Activated naive CD4-positive, alpha-beta T cell treated with anti-CD3 and anti-CD28 coated beads, Interleukin-2, amount 50 U/mL, for 16 hours (primary cell): Measurements from ENCODE around the gene FOXP2.
"Not testable (repeated sequence)": the region's sequence is repeated elsewhere in the genome, so short reads cannot be mapped to it uniquely, and the experiment has no call there.

ENCODE experiments used
- DNase-seq: peaks from one replicate; pipeline ENCODE4 v3.0.0-alpha.2; 2020

Gene FOXP2

DNA sequence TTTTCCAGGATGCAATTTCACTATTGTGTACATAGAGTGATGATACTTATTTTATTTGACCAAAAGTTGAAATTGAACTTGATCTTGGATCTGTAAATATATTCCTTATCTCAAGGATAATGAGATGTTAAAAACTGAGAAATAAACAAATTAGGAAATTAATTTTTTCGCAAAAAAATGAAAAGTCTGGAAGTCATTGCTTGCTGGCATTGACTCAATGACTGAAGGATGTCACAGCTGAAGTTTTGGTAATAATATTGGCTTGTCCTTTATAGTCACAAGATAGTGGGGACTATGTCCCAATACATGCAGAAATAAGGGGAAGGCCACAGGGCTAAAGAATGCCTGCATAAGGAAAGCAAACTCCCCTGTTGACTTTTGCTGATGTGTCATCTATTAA lies 92.8 kb downstream of the FOXP2 start:
- DNase-seq = no peak

DNA sequence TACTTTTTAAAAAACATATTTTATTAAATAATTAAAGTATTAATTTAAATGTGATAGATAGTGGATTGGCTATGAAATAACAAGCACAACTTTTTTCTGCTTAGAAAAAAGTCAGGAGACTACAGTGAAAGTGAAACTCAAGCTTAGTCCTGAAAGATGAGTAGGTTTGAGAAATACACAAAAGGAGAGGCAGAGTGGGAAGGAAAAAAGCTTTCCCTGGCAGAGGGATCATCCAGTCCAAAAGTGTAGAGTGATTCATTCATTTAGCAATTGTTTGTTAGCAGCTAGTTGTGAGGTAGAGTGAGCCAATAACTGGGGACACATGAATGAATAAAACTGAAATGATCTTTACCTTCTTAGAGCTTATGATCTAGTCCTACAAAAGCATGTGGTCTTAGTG lies 93.5 kb downstream of the FOXP2 start:
- no peak for DNase-seq

DNA sequence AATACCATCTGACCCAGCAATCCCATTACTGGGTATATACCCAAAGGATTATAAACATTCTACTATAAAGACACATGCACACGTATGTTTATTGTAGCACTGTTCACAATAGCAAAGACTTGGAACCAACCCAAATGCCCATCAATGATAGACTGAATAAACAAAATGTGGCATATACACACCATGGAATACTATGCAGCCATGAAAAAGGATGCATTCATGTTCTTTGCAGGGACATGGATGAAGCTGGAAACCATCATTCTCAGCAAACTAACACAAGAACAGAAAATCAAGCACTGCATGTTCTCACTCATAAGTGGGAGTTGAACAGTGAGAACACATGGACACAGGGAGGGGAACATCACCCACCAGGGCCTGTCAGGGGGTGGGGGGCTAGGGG lies 96.2 kb downstream of the FOXP2 start:
- DNase-seq = not testable (repeated sequence)

DNA sequence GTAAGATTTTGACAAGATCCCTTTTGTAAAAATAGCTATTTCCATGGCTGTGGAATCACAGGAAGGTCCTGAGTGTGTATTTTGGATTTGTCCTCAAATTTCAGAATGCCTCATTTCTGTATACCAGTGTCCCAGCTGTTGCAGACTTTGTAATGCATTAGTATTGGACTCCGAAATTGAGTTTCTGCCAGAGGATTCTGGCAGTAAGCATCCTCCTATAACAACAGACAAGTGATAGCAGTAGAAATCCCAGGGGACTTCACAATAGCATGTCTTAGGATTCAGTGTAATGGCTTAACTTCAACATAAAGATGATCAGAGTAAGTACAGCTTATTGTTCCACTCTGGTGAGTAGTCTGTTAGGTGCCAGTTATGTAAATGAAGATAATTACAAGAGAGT lies 104.6 kb downstream of the FOXP2 start:
- DNase-seq = no peak

DNA sequence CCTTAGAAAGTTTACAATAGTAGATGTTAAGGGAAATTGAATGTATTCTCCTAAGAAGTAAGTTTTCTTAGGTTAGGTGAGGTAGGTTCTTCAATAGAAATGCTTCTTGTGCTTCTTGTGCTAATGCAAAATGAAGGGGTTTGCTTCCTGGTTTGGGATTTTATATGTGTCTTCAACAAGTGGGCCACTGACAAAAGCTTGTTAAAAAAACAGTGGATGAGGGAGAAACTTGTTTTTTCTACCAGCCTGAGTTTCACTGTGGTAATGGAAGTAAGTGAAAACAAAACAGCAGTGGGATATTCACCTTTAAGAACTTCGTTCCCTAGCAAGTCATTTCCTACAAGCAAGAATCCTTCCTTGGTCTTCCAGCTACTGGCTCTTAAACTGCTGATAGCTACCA lies 107.5 kb downstream of the FOXP2 start:
- DNase-seq = no peak

DNA sequence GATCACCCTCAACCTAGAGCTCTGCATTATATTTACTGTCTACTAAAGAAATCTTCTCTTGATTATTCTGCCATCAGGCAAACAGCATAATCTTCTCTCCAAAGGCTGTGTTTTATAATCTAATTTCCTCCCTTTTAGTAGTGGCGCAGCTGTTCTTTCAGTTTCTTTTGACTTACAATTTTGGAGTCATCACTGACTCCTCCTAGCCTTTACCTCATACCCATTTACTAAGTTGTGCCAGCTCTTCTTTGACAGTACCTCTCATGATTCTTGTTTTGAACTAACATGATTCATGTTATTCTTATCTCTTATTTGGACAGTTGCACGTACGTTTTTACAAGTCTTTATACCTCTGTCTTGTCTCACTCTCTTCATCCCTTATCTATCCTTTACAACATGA lies 113.0 kb downstream of the FOXP2 start:
- DNase-seq = no peak

DNA sequence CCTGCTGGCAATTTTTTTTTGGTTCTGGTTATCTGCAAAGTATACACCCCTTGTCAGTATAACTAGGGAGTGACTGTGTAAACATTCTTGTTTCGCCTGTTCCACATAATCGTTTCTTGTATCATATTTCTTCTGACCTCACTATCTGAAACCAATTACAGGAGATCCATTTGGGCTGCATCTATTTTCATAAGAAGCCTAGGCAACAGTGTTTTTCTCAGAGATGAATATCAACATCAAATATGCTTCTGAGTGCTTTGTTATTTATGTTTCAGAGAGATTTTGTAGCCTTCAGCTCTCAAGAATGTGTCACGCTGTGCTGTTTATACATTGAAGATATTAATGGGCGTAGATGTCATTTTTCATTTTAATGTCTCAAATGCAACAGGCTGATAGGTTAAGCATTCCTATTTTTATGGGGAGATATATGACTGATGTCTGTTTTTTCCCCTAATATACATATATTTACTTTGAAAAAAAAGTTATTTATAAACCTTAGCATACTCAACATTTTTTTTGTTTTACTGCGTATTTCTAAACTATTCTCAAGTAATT lies 115.5 kb downstream of the FOXP2 start:
- no peak for DNase-seq

DNA sequence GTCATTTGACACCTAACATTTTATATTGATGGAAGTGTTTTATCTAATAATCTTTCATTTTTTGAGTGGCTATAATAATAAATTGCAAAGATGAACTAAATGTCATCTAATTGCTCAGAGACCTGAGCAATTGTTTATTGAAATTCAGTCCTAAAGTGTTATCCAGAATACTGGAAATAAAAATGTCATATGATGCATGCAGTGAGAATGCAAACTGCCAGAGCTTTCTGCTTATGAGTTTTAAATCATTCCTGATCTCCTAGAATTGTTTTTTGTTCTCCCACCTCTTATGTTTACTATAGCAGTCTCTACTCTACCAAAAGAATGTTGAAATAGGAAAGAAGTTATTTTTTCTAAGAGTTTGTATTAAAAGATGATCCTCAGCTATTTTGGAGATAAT lies 116.7 kb downstream of the FOXP2 start:
- no peak for DNase-seq

DNA sequence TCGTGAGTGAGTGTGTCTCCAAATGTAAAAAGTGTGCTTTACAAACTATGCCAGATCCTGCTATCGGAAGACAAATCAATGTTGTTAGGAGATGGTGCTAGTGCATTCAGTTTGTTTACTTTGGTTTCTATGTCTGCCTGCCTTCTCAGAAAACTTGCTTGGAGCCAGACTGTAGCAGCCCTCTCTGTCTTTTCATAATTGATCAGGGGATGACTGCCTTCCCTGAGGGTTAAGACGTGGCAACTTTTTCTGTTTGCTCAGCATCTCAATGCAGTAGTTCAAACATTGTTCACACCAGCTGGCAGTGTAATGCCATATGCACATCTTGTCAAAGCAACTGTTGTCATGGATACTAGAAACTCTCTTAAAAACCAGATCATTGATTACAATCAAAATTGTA lies 118.5 kb downstream of the FOXP2 start:
- DNase-seq = no peak

DNA sequence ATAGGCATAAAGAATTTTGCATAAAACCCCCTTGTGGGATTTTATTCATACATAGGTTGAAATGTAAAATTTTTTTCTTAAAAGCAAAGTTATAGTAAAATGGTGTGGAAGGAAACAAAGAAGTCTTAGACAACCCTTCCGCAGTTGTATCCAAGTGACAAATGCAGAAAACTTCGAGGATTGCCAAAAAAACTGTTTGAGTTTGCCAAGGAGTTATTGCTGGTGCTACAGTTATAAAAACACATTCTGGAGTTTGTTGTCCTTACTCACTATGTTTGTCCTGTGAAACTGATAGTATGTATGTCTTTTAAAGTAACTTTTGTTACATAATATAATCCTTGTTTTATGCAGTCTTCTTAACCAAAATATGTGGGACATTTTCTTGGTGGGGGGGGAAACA lies 120.3 kb downstream of the FOXP2 start:
- DNase-seq = no peak

DNA sequence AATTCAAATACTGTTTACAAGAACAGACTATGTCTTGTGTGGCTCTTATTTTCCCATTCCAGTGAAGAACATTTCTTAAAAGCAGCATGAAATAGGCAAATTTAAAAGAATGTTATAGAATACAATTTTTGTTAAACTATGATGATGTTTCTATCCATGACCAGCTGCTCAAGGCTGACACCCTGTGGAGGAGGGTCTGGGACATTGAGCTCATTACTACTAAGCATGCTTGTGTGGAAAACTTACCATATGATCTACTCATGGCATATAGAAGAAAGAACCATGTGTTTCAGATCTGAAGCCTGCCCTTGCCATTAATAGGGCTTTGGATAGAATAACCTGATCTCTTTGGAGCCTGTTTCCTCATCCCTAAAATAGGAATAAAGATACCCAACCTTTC lies 125.0 kb downstream of the FOXP2 start:
- DNase-seq = no peak

DNA sequence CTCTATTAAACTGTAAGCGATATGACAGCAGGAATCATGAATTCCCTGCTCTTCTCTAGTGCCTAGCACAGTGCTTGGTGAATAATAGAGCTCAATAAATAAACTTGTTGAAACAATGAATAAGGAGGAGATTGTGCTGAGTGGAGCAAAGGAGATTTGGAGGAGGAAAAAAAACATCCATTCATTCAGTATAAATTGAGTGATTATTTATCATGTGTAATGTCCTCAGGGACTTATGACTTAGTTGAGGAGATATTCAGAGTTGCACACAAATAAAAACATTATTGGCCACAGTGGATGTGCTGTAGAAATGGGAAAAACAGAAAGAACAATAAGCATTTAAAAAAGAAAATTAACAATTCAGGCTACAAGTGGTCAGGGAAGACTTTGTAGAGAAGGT lies 125.7 kb downstream of the FOXP2 start:
- DNase-seq = no peak

DNA sequence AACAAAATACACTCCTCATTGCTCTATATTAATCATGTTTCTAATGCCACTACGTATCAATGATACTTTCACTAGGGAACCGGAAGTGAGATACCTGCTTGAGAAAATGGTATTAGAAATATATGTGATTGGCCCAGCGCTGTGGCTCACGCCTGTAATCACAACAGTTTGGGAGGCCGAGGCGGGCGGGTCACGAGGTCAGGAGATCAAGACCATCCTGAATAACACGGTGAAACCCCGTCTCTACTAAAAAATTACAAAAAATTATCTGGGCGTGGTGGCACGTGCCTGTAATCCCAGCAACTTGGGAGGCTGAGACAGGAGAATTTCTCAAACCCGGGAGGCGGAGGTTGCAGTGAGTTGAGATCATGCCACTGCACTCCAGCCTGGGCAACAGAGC lies 132.7 kb downstream of the FOXP2 start:
- DNase-seq = not testable (repeated sequence)

DNA sequence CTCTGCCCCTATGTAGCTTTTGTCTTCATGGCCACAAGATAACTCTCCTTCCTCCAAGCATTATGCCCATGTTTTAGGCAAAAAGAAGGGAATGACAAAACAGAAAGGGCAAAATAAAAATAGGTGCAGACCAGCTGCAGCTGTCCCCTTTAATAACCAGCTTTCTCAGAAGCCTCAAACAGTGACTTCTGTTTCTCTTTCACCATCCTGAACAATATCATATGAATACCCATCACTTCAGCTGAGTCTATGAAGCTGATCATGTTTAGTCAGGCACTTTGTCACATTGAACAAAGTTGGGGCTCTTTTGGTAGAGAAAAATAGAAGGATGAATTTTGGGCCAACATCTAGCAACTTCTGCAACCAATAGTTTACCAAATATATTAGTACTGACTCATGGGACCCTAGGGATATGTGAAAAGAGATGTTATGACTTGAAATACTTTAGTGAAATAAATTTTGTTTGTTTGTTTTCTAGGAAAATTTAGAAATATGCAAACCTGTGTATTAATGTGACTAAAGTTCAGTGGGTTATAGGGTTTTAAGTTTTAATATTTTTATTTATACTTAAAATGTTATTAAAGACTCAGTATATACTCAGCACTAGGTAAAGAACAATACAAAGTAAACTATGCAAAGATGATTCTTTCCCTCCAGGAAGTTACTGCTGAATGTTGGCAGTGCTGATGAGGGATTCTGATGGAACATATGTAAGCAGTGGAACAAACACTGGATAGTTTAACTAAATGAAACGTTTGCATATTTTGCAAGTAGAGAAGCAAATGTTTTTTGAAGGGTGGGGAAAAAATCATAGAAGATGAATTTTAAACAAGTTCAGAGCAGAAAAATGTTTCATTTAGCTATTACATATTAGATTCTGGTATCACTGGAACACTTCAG lies 133.7 kb downstream of the FOXP2 start:
- DNase-seq = no peak

DNA sequence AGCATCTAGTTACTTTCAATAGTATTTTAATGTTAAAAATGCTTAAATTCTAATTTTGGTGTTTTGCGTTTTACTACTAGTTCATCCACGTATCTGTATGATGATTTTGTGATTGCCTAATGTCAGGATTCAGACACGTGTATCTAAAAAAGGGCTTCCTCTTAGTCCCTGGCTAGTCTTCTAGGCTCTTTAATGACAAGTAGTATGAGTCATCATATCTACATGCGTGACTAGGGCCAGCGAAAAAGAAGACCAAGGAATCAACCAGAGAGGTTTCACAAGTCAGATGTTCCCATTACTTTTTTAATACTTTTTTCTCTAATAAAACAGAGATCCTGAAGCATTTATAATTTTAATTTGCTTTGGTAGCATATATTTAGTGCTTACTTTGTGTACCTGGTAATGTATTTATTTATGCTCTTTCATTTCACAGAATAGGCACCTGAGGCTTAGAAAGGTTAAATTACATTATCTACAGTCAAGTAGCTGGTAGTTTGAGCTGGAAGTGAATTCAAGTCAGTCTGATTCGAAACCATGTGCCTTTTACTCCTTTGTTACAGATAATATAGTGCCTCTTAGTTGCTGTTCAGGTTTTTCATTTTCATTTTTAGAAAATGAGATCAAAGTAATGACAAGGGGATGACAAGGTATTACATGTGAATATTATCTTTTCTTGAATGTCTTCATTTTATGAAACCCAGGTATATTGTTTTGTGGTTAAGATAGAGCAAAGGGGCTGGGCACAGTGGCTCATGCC lies 140.3 kb downstream of the FOXP2 start:
- DNase-seq = no peak

DNA sequence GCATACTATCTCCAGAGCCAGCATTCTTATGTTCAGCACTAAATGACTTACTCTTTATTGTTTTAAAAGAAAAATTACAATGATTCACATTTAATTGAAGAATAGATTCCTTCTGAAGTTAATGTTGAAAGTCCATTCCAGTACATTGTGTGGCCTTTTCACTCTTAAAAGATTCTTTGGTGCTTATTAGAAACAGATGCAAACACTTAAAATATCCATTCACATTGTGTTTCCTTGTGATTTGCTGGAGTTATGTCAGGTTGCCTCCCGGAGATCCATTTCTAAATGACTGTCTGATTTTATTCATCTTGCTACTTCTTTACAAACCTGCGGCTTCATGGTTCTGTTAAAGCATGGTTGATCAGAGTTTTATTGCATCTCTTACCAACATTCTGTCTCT lies 152.8 kb downstream of the FOXP2 start:
- DNase-seq = no peak

DNA sequence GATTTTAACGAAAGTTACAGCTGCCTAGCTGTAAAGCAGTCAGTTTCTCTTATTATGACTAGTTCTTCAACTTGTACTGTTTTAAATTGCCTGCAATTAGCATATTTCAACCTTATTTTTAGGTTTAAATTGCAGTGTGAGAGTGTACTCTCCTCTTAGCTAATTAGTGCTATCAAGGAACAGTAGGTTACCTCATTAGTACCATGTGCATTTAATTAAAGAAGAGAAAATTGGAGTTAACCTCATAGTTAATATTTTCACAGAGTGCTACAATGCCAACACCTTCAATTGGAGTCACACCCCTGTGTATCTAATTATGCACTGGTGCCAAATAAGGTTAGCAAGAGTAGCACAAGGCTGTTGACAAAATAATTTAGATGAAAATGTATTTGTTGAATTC lies 154.6 kb downstream of the FOXP2 start:
- no peak for DNase-seq

DNA sequence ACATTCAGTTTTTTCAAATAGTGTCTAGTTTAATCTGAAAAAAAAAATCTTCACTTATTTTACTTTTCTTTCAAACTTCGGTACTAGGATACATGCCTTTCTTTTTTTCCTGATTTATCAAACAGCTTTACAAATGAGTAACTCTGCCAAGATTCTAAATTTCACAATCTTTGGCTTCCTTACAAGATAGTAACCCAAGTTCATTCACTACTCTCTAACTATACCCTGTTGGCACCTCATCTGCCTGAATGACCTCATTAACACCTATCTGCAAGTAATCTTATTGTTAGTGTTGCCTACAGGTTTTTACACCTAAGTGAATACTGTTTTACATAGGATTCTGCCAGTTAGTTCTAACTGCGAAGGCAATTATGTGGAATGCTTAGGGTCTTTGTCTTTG lies 159.8 kb downstream of the FOXP2 start:
- DNase-seq = no peak

DNA sequence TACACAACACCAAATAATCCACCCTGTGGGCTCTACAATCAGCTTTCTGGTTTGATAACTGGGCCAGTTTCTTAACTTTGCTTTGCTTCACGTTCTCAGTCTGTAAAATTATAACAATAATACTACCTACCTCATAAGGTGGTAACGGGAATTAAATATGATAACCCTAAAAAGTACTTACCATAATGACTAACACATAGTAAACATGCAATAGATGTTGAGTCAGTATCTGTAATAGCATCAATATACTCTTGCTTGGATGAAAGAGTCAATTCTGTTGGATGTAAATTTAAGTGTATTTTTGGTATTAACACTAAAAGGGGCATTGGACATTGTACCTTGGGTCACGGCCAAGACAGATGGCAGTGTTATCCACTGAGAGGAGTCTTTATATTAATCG lies 160.5 kb downstream of the FOXP2 start:
- DNase-seq = no peak

DNA sequence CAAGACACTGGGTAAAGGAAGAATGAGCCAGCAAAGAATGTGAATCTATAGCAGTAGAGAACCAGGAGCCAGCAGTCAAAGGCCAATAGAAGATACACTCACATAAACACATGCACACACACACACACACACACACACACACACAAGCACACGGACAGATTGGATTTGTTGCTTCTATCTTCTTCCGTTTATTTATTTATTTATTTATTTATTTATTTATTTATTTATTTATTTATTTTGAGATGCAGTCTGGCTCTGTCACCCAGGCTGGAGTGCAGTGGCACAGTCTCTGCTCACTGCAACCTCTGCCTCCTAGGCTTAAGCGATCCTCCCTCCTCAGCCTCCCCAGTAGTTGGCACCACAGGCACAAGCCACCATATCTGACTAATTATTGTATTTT lies 166.3 kb downstream of the FOXP2 start:
- not testable (repeated sequence) for DNase-seq

DNA sequence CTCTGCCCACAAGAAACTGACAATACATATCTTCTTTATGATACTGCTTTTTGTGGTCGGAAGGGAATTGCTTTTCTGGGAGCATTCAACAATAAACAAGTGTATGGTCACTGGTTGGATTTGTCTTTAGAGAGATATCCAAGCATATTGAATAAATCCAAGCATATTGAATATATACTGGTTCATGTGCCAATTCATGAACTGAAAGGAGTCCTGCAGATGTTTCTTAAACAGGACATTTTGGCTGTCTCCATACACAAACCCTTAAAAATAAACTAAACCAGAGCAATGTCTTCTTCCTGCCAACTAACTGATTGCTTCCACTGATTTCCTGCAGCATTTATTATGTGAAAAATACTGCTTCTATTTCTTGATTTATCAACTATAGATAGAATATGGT lies 173.9 kb downstream of the FOXP2 start:
- no peak for DNase-seq

DNA sequence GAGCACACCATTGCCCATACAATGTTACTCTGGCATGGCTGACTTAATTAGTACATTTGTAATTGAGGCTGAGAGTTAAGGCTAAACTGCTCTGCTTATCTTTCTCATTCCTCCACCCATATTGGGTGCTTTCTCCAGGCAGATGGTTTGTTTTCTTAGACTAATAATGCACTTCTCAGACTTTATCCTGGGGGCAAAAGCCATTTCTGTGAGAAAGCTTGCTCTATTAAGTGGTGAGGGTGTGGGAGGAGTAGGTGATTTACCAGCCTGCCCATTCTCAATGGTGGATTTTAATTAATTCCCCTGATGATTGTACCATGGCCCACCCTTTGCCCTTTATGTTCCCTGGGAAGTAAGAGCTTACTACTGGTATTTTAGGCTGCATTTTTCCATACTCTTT lies 174.8 kb downstream of the FOXP2 start:
- DNase-seq = no peak

DNA sequence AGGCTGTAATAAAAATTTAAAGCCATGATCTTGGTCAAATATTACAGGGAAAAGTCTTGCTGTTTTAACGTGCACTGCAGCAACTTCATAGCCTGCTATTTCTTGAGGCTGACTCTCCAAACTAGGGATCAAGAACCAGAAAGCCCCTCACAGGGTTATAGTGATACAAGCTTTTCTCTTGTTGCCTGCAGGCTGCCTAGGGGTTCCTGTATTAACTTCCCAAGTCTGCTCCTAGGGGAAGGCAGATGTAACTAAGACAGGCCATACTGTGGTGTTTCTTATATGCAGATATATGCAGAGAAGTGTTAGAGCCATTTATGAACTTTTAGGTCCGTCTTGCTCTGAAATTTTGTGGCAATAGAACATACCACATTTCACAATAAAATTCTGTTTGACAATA lies 175.7 kb downstream of the FOXP2 start:
- DNase-seq = no peak

DNA sequence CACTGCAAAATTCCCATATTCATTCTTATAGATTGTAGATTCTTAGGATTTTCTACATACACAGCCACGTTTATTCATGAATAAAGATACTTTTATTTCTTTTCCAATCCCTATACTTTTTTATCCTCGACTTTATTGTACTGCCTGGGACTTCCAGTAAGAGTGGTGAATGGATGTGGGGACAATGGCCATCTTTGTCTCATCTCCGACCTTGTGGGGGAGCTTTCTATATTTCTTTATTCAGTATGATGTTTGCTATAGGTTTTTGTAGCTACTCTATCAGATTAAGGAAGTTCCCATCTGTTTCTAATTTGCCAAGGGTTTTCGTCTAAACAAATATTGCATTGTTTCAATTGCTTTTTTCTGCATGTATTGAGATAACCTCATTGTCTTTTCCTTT lies 184.3 kb downstream of the FOXP2 start:
- DNase-seq = no peak
